ENCODE results near the gene MARCHF7. TPM values are rescaled to one million over a fixed set of nuclear protein-coding genes. Genes with fewer than 3 reads are reported as not detected.
"Not testable (repeated sequence)": the region's sequence is repeated elsewhere in the genome, so short reads cannot be mapped to it uniquely, and the experiment has no call there.

Gene MARCHF7
- total RNA-seq, 4 donors from 2014 or later: 105 to 203 (median 132) TPM

DNA sequence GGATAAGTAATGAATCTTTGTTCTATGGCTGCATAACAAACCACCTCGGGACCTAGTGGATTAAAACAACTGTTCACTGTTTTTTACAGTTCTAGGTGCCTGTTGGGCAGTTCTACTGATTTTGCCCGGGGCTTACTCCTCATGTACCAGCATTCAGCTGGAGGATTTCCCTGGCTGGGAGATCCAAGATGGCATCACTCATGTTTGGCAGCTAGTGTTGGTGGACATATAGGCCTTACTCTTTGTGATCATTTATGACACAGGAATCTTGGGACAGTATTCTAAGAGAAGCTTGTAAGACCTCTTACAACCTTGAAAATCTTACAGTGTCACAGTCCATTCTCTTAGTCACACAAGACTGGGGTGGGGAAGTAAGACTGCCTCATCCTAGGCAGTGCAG is 4.6 kb downstream of the MARCHF7 start:
- no peaks in the 10 kb centered on the region for H3K27me3 ChIP-seq
- H3K36me3 ChIP-seq: peaks cover 4% of the 10 kb centered on the region in 2 donors
- H3K4me3 ChIP-seq (replicated peaks in 1 of 3): no peak overlapping the region
- H3K9me3 ChIP-seq: no peaks in the 10 kb centered on the region
- no peak for DNase-seq
- intact Hi-C loops (cut with DNase I): loop anchor here (10.0 kb wide), 1 partner anchor 92 kb away; no protein-coding TSS in a partner anchor
- TF ChIP-seq, protein P1, sequence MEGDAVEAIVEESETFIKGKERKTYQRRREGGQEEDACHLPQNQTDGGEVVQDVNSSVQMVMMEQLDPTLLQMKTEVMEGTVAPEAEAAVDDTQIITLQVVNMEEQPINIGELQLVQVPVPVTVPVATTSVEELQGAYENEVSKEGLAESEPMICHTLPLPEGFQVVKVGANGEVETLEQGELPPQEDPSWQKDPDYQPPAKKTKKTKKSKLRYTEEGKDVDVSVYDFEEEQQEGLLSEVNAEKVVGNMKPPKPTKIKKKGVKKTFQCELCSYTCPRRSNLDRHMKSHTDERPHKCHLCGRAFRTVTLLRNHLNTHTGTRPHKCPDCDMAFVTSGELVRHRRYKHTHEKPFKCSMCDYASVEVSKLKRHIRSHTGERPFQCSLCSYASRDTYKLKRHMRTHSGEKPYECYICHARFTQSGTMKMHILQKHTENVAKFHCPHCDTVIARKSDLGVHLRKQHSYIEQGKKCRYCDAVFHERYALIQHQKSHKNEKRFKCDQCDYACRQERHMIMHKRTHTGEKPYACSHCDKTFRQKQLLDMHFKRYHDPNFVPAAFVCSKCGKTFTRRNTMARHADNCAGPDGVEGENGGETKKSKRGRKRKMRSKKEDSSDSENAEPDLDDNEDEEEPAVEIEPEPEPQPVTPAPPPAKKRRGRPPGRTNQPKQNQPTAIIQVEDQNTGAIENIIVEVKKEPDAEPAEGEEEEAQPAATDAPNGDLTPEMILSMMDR (IDR thresholded peaks at IDR 0.05): no peak
- no peak for TF ChIP-seq POLR2A (IDR thresholded peaks at IDR 0.05)
- peaks cover 35 to 36% of the 10 kb centered on the region in 2 donors for H3K4me1 ChIP-seq
- 91% methylated on average over 2 of the region's 2 CpGs for WGBS, 2 donors
- no peak overlapping the region for H3K27ac ChIP-seq

DNA sequence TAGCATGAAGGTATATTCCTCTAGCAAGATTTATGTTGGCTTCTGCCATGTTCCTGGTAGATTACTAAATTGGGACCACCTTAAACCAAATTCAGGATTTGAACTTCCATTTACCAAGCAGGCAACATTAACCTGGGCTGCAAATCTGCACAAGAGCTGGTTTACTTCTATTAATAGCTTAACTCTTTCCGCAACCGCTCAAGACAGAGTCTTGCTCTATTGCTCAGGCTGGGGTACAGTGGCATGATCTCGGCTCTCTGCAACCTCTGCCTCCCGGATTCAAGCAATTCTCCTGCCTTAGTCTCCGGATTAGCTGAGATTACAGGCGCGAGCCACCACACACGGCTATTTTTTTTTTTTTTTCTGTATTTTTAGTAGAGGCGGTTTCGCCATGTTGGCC is 8.4 kb downstream of the MARCHF7 start:
- H3K4me3 ChIP-seq (replicated peaks in 1 of 3): no peak overlapping the region
- 96 to 99% methylated on average over 10 of the region's 10 CpGs for WGBS, 2 donors
- H3K27ac ChIP-seq: no peak overlapping the region
- intact Hi-C loops (cut with DNase I): loop anchor here (10.0 kb wide), 1 partner anchor 84 kb away; no protein-coding TSS in a partner anchor
- TF ChIP-seq, protein P1 (IDR thresholded peaks at IDR 0.05): no peak
- TF ChIP-seq POLR2A (IDR thresholded peaks at IDR 0.05): no peak
- H3K27me3 ChIP-seq: no peaks in the 10 kb centered on the region
- H3K9me3 ChIP-seq: no peaks in the 10 kb centered on the region
- H3K4me1 ChIP-seq: peaks cover 20 to 24% of the 10 kb centered on the region in 2 donors
- no peak for DNase-seq
- peaks cover 4% of the 10 kb centered on the region in 2 donors for H3K36me3 ChIP-seq

DNA sequence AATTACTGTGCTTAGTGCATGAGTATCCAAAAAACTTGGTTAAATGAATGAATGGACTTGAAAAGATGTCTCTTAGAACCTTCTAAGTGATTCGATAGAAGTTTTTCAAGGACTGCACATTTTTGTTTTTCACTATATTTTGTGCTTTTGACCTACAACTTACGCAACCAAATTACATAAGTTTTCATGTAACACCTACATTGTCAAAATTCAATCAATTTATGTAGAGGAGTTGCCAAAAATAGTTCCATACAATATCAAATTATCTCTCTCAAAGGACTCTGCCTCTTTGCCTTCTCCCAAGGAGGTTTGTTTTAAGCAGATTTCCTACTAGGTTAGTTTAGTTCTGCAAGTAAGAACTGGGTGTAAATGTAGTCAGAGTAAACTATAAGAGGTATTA is 10.3 kb downstream of the MARCHF7 start:
- DNase-seq: no peak
- 94 to 97% methylated on average over 2 of the region's 2 CpGs for WGBS, 2 donors
- H3K27ac ChIP-seq: no peak overlapping the region
- no peaks in the 10 kb centered on the region for H3K36me3 ChIP-seq
- no peak for TF ChIP-seq POLR2A (IDR thresholded peaks at IDR 0.05)
- TF ChIP-seq, protein P1 (IDR thresholded peaks at IDR 0.05): no peak
- H3K27me3 ChIP-seq: no peaks in the 10 kb centered on the region
- H3K4me1 ChIP-seq: peaks cover 13 to 14% of the 10 kb centered on the region in 2 donors
- H3K4me3 ChIP-seq (replicated peaks in 1 of 3): no peak overlapping the region
- no peaks in the 10 kb centered on the region for H3K9me3 ChIP-seq
- intact Hi-C loops (cut with DNase I): loop anchor here (10.0 kb wide), 1 partner anchor 82 kb away; no protein-coding TSS in a partner anchor

DNA sequence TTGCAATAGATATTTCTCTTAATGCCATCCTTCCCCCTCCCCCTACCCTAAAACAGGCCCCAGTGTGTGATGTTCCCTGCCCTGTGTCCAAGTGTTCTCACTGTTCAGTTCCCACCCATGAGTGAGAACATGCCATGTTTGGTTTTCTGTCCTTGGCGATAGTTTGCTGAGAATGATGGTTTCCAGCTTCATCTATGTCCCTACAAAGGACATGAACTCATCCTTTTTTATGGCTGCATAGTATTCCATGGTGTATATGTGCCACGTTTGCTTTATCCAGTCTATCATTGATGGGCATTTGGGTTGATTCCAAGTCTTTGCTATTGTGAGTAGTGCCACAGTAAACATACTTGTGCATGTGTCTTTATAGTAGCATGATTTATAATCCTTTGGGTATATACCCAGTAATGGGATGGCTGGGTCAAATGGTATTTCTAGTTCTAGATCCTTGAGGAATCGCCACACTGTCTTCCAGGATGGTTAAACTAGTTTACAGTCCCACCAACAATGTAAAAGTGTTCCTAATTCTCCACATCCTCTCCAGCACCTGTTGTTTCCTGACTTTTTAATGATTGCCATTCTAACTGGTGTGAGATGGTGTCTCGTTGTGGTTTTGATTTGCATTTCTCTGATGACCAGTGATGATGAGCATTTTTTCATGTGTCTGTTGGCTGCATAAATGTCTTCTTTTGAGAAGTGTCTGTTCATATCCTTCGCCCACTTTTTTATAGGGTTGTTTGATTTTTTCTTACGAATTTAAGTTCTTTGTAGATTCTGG is 12.7 kb downstream of the MARCHF7 start:
- H3K9me3 ChIP-seq; H3K36me3 ChIP-seq; H3K27ac ChIP-seq; H3K4me3 ChIP-seq (replicated peaks in 1 of 3); H3K27me3 ChIP-seq; DNase-seq: not testable (repeated sequence)
- H3K4me1 ChIP-seq: peaks cover 5 to 12% of the 10 kb centered on the region in 2 donors
- WGBS, 2 donors: 89 to 98% methylated on average over 6 of the region's 6 CpGs
- intact Hi-C loops (cut with DNase I): loop anchor here (10.0 kb wide), 1 partner anchor 80 kb away; no protein-coding TSS in a partner anchor

DNA sequence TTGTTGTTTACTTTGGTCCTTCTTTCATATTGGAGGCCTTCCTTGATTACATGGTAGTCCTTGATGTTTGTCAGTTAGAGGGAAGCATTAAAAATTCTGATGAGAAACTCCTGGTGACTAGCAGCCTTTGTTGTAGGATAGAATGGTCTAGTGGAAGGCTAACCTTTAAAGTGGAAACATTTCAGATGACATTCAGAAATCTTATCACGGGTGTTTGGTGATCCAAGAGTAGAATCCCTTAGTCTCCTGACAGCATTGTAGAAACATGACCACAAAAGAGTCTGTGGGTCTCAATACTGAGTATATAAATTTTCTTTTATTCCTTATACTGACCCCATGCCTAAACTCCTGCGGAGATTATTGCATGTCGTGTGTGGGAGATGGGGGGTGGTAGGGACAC is 13.4 kb downstream of the MARCHF7 start:
- no peaks in the 10 kb centered on the region for H3K9me3 ChIP-seq
- WGBS, 2 donors: 90 to 91% methylated on average over 3 of the region's 3 CpGs
- TF ChIP-seq POLR2A (IDR thresholded peaks at IDR 0.05): no peak
- TF ChIP-seq, protein P1 (IDR thresholded peaks at IDR 0.05): no peak
- no peak overlapping the region for H3K27ac ChIP-seq
- intact Hi-C loops (cut with DNase I): loop anchor here (10.0 kb wide), 1 partner anchor 79 kb away; no protein-coding TSS in a partner anchor
- no peak for DNase-seq
- H3K4me3 ChIP-seq (replicated peaks in 1 of 3): no peak overlapping the region
- H3K27me3 ChIP-seq: no peaks in the 10 kb centered on the region
- peaks cover 5 to 12% of the 10 kb centered on the region in 2 donors for H3K4me1 ChIP-seq
- H3K36me3 ChIP-seq: peaks cover under 1 to 10% of the 10 kb centered on the region in 2 donors

Measured in thyroid gland (tissue), 4 donors.